GM21423 (cell line): Measurements from ENCODE around the gene C4B.
"Not testable (repeated sequence)": the region's sequence is repeated elsewhere in the genome, so short reads cannot be mapped to it uniquely, and the experiment has no call there.

Experiments
- ATAC-seq: cut with Tn5 transposase; IDR thresholded peaks from one replicate; pipeline ENCODE4 v1.9.1; 2021; ENCODE audit warnings: mild to moderate bottlenecking, moderate library complexity; ENCODE audit not compliant: unreplicated experiment

Gene C4B

DNA sequence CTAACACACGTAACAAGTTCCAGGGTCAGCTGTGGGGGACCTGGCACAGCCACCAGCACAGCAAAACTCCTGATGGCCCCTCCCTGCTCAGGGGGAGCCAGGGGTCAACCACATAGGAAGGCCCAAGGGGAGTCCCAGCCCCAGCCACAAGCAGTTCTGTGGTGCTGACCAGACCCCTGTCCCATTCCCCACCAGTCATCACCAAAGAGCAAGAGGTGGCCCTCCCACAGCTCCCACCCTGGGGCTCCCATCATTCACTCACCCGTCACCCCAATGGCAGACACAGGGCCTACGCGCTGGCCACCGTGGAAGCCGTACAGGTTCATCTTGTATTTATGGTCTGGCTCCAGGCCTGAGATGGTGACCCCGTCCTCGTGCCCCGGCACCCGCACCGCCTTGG lies 35.1 kb downstream of the C4B start:
- not testable (repeated sequence) for ATAC-seq

DNA sequence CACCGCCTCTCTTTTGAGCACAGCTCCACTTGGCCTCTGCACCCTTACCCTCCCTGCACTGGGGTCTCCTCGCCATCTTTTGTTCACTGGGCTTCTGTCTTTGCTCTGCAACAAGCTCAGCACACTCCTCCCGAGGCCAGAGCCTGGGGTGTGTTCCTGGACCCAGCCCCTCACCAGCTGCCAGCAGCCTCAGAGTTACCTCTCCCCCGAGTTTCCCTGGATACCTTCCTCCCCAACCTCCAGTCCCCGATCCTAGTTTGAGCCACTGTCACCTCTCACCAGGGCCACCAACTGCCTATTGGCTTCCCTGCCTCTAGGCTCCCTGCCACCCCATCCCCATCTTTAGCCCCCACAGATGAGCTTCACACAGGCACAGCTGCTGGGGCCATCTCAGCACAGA lies 36.0 kb downstream of the C4B start:
- ATAC-seq = no peak

DNA sequence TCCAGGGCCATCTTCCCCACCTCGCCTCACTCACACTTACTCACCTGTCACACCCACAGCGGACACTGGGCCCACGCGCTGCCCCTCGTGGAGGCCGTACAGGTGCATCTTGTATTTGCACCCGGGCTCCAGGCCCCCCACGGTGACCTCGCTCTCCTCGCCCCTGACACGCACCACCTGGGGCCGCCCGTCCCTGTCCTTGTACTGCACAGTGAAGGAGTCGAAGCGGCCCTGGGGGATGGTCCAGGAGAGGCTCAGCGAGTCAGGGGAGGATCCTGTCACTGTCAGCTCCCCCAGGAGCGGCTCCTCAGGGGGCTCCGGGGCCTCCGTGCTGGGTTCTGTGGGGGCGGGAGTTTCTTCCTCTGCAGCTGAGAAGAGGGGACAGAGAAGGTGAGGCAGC lies 38.0 kb downstream of the C4B start:
- ATAC-seq = not testable (repeated sequence)

DNA sequence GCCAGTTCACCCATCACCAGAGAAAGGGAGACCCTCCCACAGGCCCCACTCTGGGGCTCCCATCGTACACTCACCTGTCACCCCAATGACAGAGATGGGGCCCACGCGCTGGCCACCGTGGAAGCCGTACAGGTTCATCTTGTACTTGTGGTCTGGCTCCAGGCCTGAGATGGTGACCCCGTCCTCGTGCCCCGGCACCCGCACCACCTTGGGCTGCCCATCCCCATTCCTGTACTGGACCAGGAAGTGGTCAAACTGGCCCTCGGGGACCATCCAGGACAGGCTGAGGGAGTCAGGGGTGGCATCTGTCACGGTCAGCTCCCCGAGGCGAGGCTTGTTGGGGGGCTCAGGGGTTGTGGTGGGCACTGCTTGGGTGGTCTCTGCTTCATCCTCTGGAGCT lies 38.7 kb downstream of the C4B start:
- not testable (repeated sequence) for ATAC-seq

DNA sequence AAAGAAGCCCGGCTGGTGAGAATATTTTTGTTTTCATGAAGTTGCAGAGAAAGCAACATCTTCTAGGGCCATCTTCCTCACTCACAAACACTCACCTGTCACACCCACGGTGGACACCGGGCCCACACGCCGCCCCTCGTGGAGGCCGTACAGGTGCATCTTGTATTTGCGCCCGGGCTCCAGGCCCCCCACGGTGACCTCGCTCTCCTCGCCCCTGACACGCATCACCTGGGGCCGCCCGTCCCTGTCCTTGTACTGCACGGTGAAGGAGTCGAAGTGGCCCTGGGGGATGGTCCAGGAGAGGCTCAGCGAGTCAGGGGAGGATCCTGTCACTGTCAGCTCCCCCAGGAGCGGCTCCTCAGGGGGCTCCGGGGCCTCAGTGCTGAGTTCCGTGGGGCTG lies 41.2 kb downstream of the C4B start:
- not testable (repeated sequence) for ATAC-seq

DNA sequence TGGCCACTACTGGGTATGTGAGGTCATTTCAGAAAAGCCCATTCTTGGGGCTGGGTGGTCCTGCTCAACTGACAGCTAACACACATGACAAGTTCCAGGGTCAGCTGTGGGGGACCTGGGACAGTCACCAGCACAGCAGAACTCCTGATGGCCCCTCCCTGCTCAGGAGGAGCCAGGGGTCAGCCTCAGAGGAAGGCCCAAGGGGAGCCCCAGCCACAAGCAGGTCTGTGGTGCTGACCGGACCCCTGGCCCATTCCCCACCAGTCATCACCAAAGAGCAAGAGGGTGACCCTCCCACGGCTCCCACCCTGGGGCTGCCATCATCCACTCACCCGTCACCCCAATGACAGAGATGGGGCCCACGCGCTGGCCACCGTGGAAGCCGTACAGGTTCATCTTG lies 41.7 kb downstream of the C4B start:
- ATAC-seq = no peak

DNA sequence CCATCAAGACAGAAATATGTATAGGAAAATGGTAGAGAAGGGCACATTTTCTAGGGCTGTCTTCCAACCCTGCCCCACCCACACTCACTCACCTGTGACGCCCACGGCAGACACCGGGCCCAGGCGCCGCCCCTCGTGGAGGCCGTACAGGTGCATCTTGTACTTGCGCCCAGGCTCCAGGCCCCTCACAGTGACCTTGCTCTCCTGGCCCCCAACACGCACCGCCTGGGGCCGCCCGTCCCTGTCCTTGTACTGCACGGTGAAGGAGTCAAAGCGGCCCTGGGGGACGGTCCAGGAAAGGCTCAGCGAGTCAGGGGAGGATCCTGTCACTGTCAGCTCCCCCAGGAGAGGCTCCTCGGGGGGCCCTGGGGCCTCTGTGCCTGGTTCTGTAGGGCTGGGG lies 43.4 kb downstream of the C4B start:
- no peak for ATAC-seq

DNA sequence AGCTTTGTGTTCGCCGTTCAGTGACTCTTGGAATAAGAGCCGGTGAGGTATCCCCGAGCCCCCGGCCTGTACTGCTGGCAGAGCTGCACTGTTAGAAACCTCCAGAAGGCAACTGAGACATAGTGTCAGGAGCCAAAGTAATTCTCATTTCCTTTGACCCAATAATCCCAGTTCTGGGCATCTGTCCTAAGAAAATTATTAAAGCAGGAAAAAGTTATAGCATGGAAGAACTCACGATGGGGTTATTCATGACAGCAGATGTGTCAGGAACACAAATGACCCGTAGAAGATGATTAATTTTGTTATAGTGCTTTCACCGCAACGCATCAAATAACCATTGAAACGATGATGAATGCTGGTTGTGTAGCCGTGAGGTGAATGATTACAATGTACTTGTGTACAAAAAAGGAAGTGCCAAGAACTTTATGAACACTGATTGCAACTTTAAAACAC lies 43.9 kb downstream of the C4B start:
- no peak for ATAC-seq

DNA sequence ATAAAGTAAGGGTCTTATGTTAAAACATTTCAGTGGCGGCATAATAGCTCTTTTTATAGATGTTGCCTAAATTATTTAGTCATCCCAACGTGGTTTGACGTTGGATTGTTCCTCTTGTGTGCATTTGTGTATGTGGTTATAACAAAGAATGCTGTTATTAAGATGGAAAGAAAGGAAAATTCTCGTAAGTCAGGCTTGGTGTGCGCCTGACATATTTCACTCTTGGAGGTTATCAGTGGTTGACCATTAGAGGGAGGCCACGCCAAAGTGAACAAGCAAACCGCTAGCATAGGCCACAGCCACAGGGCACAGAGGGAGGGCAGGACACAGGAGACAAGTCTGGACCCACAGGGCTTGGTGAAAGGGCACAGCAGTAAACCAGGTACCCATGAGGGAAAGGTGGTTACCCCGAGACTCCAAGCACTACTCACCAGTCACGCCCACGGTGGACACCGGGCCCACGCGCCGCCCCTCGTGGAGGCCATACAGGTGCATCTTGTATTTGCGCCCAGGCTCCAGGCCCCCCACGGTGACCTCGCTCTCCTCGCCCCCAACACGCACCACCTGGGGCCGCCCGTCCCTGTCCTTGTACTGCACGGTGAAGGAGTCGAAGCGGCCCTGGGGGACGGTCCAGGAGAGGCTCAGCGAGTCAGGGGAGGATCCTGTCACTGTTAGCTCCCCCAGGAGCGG lies 46.5 kb downstream of the C4B start:
- ATAC-seq = no peak

DNA sequence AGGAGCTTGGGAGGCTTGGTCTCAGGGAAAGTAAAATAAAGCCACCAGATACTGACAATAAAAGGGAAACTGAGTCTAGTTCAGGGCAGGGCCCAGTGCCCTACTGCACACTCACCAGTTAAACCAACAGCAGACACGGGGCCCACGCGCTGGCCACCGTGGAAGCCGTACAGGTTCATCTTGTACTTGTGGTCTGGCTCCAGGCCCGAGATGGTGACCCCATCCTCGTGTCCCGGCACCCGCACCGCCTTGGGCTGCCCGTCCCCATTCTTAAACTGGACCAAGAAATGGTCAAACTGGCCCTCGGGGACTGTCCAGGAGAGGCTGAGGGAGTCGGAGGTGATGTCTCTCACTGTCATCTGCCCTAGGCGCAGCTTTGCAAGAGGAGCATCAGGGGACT lies 50.1 kb downstream of the C4B start:
- no peak for ATAC-seq

DNA sequence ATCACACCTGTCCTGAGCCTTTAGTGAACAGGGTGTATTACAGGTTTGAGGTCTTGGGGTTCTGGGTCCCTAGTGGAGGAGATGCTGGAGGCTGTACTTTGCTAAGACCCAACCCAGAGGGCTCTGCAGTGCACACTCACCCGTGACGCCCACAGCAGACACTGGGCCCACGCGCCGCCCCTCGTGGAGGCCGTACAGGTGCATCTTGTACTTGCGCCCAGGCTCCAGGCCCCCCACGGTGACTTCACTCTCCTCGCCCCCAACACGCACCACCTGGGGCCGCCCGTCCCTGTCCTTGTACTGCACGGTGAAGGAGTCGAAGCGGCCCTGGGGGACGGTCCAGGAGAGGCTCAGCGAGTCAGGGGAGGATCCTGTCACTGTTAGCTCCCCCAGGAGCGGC lies 52.9 kb downstream of the C4B start:
- ATAC-seq = not testable (repeated sequence)

DNA sequence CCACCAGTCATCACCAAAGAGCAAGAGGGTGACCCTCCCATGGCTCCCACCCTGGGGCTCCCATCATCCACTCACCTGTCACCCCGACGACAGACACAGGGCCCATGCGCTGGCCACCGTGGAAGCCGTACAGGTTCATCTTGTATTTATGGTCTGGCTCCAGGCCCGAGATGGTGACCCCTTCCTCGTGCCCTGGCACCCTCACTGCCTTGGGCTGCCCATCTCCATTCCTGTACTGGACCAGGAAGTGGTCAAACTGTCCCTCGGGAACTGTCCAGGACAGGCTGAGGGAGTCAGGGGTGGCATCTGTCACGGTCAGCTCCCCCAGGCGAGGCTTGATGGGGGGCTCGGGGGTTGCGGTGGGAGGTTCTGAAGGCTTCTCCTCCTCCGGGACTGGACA lies 53.7 kb downstream of the C4B start:
- not testable (repeated sequence) for ATAC-seq

DNA sequence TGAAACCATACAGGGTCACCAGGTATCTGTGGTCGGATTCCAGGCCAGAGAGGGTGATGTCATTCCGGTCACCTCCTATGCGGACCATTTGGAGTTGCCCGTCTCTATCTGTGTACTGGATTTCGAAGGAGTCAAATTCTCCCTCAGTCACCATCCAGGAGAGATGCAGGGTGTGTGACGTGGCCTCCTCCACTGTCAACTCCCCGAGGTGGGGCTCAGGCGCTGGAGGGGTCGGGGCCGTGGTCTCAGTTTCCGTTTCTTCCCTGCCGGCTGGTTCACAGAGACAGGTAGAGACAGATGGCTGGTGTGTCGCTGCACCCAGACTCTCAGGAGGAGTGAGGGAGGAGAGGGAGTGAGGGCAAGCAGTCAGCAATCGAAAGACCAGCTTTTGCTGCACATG lies 54.3 kb downstream of the C4B start:
- no peak for ATAC-seq

DNA sequence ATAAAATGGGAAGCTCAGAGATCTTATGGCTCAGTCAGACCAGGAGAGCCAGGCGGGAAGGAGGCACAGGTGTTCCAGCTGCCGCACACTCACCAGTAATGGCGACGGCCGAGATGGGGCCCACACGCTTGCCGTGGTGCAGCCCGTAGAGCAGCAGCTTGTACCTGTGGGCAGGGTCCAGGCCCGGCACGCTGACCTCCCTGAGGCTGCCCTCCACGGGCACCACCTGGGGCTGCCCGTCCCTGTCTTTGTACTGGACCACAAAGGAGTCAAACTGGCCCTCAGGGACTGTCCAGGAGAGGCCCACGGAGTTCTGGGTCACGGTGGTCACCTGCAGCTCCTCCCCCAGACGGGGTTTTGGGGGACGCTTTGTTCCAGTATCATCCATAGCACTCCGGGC lies 54.9 kb downstream of the C4B start:
- no peak for ATAC-seq

DNA sequence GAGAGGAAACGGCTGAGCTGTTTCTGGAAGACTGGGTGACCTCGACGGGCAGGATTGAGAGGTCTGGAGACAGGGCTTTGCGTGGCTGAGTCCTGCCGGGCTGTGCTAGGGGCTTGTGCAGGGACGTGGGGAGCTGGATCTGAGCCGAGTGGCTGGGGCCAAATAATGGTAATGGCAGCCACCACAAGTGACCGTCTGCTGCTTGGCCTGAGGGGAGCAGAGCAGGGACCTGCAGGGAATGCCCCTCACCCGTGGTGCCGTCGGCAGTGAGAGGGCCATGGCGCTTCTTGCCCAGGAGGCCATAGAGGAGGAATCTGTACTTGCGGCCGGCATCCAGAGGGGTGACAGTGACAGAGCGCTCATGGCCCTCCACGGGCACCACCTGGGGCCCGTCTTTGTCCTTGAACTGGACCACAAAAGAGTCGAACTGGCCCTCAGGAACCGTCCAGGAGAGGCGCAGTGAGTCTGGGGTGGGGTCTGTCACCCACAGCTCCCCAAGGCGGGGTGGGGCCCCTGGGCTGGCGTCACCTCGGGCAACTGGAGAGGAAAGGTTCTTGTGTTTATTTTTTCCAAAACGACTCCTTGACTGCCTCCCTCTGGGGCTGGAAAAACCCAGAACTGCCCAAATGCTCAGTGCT lies 55.4 kb downstream of the C4B start:
- ATAC-seq = no peak

DNA sequence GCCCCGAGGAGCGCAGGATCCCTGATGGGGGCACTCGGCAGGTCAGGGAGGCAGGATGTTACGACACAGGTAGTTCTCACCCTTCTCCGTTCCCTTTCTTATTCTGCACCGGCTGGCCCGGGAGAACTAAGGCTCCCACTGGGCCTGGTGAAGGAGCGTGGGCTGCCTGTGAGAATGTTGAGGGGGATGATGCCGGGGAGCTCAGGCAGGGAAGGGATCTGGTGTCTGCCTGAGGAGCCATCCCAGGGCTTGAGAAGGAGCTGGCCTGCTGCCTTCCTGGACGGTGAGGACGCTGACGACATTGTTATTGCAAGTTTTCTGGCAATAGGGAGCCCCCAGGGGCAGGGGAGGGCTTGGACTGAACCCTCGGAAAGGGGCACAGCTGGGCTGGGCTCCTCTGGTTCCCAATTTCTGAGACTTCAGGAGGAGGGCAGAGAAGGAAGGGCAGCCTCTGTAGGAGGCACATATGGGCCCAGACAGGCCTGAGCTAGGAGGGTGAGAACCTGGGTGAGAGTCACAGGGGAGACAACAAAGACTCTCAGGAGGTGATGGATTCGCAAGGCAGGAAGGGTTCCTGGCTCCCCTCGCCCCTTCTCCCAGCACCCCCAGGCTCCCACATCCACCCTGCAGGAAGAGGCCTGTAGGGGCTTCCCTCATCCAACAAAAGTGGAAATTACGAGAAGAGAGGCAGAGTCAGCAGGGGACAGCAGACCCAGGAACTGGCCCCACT lies 56.4 kb downstream of the C4B start:
- ATAC-seq = no peak

DNA sequence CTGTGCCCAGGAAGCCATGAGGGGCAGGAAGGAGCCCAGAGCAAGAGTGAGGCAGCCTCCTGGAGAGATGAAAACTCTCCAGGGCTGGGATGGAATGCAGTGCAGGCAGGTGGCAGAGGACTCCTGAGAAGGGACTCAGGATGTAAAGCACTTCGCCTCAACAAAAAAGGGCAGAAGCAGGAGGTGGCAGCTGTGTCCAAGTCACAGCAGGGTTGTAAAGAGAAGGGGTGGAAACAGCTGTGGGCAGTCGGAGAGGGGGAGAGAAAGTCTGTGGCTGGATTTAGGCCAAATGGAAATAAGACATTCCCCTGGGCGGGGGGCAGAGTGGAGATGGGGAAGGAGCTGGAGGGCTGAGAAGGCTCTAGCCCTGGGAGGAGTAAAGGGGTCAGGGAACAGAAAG lies 58.5 kb downstream of the C4B start:
- no peak for ATAC-seq

DNA sequence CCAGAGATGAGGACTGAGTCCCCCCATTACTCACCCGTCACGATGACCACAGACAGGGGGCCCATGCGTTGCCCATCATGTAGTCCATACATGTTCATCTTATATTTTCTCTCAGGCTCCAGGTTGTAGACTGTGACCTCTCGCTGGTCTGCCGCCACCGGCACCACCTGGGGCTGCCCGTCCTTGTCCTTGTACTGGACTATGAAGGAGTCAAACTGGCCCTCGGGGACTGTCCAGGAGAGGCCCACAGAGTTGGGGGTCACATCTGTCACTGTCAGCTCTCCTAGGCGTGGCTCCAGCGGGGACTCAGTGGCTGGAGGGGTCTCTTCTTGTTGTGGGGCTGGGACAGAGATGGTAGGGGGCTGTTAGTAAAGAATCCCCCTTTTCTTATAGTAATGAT lies 59.0 kb downstream of the C4B start:
- no peak for ATAC-seq

DNA sequence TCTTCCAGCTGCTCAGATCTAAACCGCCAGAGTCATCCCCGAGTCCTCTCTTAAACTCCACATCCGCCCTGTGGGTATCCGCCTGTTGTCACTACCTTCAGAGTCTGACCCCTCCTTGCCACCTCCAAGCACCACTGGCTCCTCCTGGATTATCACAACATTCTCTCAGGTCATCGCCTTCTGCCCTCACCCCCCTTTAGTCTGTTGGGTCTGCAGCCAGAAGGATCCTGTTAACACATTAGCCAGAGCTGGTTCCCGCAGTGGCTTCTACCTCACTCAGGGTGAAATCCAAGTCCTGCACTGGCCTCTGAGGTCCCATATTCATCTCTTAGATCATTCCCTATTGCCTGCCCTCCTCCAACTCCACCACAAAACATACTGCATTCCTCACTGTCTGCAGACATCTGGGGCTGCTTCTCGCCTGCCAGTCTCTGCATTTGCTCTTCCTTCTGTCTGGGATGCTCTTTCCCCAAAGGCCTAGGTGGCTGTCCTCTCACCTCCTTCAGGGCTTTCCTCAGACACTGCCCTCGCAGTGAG lies 60.5 kb downstream of the C4B start:
- ATAC-seq = no peak

DNA sequence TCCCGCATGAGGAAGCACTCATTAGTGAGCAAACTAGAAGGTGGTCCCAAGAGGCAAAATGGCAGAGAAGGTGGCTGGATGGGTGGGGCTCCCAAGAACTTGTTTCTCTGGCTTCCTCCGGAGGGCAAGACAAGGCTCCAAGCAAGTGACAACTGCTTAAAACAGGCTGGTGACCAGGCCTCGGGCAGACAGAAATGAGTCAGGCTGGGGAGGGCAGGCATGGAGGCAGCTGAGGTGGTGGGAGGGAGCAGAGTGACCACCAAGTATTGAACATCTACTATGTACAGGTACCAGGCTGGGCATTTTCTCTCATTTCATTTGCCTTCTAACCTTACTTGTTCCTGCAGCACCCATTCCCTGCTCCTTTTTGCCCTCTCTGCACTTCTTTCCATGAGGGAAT lies 61.2 kb downstream of the C4B start:
- no peak for ATAC-seq

DNA sequence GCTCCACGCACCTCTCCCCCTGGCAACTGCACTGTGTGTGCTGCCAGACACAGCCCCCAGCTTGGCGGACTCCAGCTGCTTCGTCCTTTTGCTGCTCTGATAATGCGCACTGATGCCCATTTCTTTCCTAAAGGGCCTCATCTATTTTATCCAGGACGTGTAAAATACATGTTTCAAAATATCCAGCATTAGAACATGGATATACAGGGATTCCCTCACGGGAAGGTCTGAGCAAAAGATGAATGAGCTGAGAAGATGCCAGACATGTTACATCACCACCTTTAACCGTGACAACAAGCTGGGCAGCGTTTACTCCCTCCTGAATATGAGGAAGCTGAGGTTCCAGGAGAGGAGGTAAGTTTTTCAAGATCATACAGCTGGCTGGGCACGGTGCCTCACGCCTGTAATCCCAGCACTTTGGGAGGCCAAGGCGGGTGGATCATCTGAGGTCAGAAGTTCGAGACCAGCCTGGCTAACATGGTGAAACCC lies 61.8 kb downstream of the C4B start:
- ATAC-seq = no peak
